WTC11 (cell line): ENCODE results near the gene IDE.

ENCODE experiments used
- ATF2 ChIP-seq: sonication (generic); formaldehyde crosslinking; IDR thresholded peaks from 2 replicates; pipeline ENCODE4 v1.8.1; 2022; ENCODE audit warnings: low read depth, missing genetic modification reagents, borderline replicate concordance
- CREB1 ChIP-seq: sonication (generic); formaldehyde crosslinking; IDR thresholded peaks from 2 replicates; pipeline ENCODE4 v1.8.0; 2023; ENCODE audit warnings: mild to moderate bottlenecking, missing genetic modification reagents
- CTCF ChIP-seq: fragments of 200-600 bp; IDR thresholded peaks from 2 replicates; pipeline ENCODE4 v1.8.0; 2022; ENCODE audit warnings: antibody characterized with exemption
- ELF4 ChIP-seq: sonication (generic); formaldehyde crosslinking; IDR thresholded peaks from 2 replicates; pipeline ENCODE4 v1.8.1; 2022; ENCODE audit warnings: low read depth, mild to moderate bottlenecking, moderate library complexity, missing genetic modification reagents
- ESRRA ChIP-seq: sonication (generic); formaldehyde crosslinking; IDR thresholded peaks from 2 replicates; pipeline ENCODE4 v1.8.1; 2022; ENCODE audit warnings: mild to moderate bottlenecking, missing genetic modification reagents, borderline replicate concordance
- JUN ChIP-seq: sonication (generic); formaldehyde crosslinking; IDR thresholded peaks from 2 replicates; pipeline ENCODE4 v1.8.0; 2023; ENCODE audit warnings: mild to moderate bottlenecking, missing genetic modification reagents
- MAX ChIP-seq: sonication (generic); formaldehyde crosslinking; IDR thresholded peaks from 2 replicates; pipeline ENCODE4 v1.8.0; 2022; ENCODE audit warnings: mild to moderate bottlenecking, missing genetic modification reagents
- NFYB ChIP-seq: sonication (generic); formaldehyde crosslinking; conservative IDR thresholded peaks from 2 replicates; pipeline ENCODE4 v1.8.0; 2022; ENCODE audit warnings: low read depth, missing genetic modification reagents
- RORB ChIP-seq: fragments of 250-450 bp; sonication (Bioruptor Pico); IDR thresholded peaks from 2 replicates; pipeline ENCODE4 v1.9.0; 2021; ENCODE audit warnings: mild to moderate bottlenecking
- SMAD4 ChIP-seq: sonication (generic); formaldehyde crosslinking; IDR thresholded peaks from 2 replicates; pipeline ENCODE4 v1.8.0; 2022; ENCODE audit warnings: mild to moderate bottlenecking, missing genetic modification reagents
- USF1 ChIP-seq: sonication (generic); formaldehyde crosslinking; IDR thresholded peaks from 2 replicates; pipeline ENCODE4 v1.8.0; 2022; ENCODE audit warnings: mild to moderate bottlenecking, missing genetic modification reagents

- no peak for TF ChIP-seq ESRRA (CRISPR knock-in tag)
- no peak for TF ChIP-seq CTCF
- TF ChIP-seq NFYB (CRISPR knock-in tag) = no peak
- TF ChIP-seq CREB1 (CRISPR knock-in tag) = no peak
- no peak for TF ChIP-seq RORB (CRISPR knock-in tag)
- no peak for TF ChIP-seq ATF2 (CRISPR knock-in tag)
- TF ChIP-seq MAX (CRISPR knock-in tag) = no peak
- no peak for TF ChIP-seq ELF4 (CRISPR knock-in tag)
- TF ChIP-seq SMAD4 (CRISPR knock-in tag) = no peak
- TF ChIP-seq USF1 = no peak
- TF ChIP-seq JUN (CRISPR knock-in tag) = no peak
Measured at GRCh38 chr10:92550924-92551323, 23.0 kb downstream of the IDE start.
